HG02623 (cell line): ENCODE data around the gene GSE1.
"Not testable (repeated sequence)": the region's sequence is repeated elsewhere in the genome, so short reads cannot be mapped to it uniquely, and the experiment has no call there.

Source experiments
- ATAC-seq: cut with Tn5 transposase; IDR thresholded peaks from one replicate; pipeline ENCODE4 v1.9.1; 2021; ENCODE audit warnings: moderate library complexity; ENCODE audit not compliant: unreplicated experiment

GSE1 gene

GRCh38 chr16:85589688-85590505 is 23.2 kb upstream of the GSE1 start:
- ATAC-seq, result no peak

- no peak for ATAC-seq
Measured at GRCh38 chr16:85590506-85590832, 22.7 kb upstream of the GSE1 start.

DNA sequence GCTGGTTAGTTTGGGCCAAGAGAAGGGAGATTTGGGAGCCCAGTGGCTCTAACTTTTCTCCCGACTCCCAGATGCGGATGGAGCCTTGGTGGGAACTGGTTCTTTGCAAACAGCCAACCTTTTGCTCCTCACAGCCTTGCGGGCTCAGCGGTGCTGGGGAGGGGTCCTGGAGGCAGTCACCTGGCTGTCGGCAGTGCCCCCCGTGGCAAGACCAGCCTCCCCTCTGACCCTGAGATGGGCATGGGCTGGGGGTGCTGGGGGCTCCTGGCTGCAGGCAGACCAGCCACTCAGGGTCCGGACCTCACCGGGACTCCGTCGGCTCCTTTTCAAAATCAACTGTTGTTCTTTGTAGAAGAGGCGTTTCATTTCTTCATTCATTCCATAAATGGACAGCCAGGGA is 21.7 kb upstream of the GSE1 start:
- ATAC-seq, result no peak

GRCh38 chr16:85592277-85592676 is 20.8 kb upstream of the GSE1 start:
- ATAC-seq, result not testable (repeated sequence)

DNA sequence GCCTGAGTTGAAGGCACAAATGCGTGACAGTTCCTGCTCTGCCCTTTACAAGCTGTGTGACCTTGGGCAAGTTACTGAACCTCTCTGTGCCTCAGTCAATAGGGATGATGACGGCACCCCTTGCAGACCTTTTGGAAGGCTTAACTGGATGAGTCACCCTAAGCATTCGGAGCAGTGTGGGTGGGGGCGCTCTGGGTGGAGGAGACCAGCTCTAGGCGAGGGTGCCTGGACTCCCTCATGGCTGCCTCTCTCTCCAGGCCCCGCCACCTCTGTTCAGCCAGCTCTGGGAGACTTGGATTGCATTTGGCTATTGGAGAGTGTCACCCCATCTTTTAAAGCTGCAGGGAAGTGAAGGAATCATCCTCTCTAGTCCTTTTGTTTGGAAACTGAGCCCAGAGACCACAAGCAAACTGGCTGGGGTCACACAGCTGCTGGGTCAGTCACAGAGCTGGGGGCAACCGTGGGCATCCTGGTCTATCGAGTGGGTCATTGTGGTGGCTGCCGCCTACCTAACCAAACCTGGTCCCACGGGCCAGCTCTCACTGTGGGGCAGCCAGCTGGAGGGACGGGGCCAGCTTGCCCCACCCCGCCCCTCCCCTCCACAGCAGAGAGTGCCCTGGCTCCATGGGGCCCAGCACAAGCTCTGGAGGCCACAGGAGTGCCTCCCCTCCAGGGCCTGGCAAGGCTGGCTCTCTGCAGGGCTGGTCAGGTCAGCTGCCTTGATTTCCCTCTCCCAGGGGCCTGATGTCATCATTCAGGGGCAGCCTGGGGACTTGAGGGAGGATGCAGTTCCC is 20.2 kb upstream of the GSE1 start:
- no peak for ATAC-seq

- no peak for ATAC-seq
Measured at GRCh38 chr16:85593494-85594221, 19.5 kb upstream of the GSE1 start.

GRCh38 chr16:85594273-85594977 is 18.7 kb upstream of the GSE1 start:
- ATAC-seq, result no peak

- no peak for ATAC-seq
Measured at GRCh38 chr16:85594978-85595661, 18.0 kb upstream of the GSE1 start.

- no peak for ATAC-seq
Measured at GRCh38 chr16:85595812-85596502, 17.2 kb upstream of the GSE1 start.

DNA sequence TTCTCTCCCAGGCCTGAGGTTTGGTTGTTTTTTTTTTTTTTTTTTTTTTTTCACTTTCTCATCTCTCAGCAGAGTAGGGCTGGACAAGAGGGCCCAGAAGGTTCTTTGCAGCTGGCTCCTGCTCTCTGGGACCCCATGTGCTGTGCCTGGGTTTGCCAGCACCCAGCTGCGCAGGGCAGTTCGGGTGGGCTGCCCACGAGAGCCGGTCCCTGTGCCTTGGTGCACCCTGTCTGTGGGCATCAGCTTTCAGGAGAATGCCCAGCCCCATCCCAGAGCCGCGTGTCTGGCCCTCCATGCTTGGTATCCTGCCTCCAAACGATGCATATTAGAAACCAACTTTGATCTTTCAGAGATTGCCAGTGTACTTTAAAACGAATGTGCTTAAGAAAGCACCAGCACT is 15.0 kb upstream of the GSE1 start:
- no peak for ATAC-seq

GRCh38 chr16:85600078-85600477 is 13.0 kb upstream of the GSE1 start:
- ATAC-seq, result no peak

DNA sequence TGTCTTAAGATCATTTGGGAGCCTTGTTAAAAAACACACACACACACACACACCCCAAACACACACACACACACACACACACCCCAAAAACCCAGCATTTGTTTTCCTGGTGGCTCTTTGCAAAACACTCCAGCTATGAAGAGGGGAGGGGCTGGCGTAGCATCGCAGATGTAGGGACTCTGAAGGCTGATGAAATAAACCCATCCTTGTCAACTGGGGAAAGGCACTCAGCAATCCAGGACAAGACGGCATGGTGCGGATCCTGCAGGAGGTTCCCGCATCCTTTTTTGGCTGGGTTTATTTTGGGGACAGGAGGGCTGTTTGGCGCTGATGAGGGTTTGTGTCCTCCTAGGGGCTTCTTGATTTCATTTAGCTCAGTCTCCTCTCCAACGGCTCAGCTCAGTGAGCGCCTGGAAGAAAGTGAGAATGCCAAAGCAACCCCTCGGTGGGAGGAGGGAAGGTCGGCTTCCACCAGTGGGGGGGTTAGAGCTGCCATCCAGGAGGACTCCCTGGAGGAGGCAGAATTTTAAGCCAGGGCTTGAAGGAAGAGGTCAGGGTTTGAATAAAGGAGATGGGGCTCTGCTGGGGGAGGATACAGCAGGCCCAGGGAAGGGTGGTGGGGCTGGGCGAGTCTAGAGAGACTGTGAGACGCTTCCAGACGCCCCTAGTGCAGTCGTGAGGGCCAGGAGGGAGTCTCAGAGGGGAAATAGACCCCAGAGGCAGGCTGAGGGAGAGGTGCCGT is 12.4 kb upstream of the GSE1 start:
- no peak for ATAC-seq

DNA sequence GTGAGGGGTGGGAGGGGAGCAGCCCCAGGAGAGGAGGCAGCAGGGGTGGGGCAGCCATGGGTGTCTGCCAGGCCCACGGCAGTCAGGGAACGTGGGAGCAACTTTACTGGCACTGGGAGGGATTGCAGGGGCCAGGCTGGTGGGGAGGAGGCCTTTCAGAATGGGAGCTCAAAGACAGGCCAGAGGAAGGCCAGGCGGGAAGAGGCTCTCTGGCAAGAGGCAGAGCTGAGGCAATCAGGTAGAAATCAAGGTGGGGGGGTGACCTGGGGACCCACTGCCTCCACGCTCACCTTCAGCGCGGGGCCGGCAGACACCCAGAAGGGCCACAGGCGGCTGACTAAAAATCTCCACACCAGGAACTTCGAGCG is 11.9 kb upstream of the GSE1 start:
- no peak for ATAC-seq

DNA sequence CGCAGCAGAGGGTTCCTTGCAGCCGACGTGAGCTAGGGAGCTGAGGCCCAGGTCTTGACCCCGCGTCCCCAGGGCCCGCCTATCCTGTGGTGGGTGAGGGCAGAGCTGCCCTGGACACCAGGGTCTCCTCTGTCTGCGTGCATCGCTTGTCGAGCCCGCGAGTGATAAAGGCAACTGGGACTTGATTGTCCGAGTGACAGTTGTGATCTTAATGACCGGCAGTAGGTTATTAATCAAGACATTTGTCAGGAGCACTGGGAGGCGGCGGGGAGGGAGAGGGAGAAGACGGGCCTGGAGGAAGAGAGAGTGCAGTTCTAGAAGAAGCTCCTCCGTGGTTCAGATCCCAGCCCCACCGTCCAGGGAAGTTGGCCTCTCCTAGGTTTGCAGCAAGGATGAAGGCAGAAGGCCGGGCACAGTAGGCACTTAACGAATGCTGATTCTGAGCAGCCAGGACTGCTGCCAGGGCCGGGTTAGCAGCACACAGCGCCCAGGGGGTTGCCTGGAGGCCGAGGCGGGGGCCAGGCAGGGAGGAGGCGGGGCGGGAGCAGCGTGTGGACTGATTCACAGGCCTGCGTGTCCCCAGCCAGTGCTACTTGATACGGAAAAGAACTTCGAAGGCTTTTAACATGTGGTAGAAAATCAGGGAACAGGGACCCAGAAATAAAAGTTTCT is 11.3 kb upstream of the GSE1 start:
- ATAC-seq, result no peak

DNA sequence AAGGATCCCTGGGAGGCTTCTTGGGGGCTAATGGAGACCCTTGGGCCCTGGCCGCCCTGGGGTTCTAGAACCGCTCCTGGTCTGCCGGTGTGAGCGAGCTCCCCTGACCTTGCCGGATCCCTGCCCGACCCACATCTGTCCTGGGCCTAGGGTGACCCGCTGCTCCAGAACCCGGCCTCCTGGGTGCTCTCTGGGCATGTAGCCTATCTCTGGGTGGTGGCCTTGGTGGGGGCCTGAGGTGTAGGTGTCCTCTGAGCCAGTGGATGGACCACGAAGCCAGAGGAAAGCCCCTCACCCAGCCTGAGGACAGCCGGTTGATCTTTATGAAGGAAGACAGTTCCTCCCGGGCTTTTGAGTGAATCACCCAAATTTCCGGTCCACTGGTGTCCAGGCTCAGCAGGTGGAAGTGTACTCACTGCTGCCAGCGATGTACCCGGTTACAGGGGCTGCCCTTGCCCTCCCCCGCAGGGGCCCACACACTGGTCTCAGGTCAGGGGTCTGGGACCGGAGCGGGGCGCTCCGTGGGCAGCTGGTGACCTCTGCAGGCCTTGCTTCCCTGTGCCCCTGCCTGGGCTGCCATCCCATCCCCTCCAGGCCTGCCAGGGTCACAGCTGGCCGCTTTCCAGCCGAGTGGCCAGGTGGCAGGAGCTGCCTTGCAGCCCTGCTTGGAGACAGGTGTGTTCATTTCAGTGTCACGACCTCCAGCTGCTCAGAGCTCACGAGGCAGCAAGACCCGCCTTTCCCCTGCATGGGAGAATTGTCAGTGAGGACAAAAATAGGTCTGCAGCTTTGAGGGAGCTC is 10.5 kb upstream of the GSE1 start:
- no peak for ATAC-seq

DNA sequence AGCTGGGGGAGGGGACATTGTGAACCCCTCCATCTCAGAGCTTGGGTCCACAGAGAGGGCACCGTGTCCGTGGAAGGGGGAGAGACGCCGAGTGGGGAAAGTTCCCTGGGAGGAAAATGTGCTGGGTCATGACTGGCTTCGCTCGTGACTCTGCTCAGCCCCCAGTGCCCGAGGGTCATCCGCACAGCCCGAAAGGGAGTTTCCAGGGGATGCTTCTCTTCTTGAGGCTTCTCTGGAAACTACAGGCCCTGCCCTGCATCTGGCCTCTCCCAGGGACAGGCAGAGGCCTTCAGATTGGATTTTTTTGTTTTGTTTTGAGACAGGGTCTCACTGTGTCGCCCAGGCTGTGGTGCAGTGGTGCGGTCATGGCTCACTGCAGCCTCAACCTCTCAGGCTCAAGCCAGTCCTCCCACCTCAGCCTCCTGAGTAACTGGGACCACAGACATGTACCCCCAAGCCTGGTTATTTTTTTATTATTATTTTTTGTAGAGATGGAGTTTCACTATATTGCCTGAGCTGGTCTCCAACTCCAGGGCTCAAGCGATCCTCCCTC is 9.8 kb upstream of the GSE1 start:
- ATAC-seq, result no peak

- ATAC-seq, result no peak
Measured at GRCh38 chr16:85604145-85604705, 8.9 kb upstream of the GSE1 start.
